Adipocyte (in vitro differentiated cells): ENCODE data around the gene RHBDL3.
A peak's percentile ranks its signal among the peaks of the same experiment; 100 is the strongest.

ENCODE experiments used
- DNase-seq: peaks from one replicate; pipeline ENCODE4 v3.0.0-alpha.2; 2015; ENCODE audit warnings: low read depth
- H3K27me3 ChIP-seq: replicated peaks from 2 replicates; pipeline ENCODE4 v1.7.0; 2013; ENCODE audit warnings: mild to moderate bottlenecking, low read length, moderate library complexity; ENCODE audit not compliant: control insufficient read depth, insufficient read depth
- H3K36me3 ChIP-seq: 2 replicates; pipeline ENCODE4 v1.7.0; 2013; ENCODE audit warnings: low read length, mild to moderate bottlenecking, moderate library complexity; ENCODE audit not compliant: control insufficient read depth, insufficient read depth, severe bottlenecking
- H3K4me1 ChIP-seq: 2 replicates; pipeline ENCODE4 v1.7.0; 2013; ENCODE audit warnings: mild to moderate bottlenecking, low read length, moderate library complexity; ENCODE audit not compliant: control insufficient read depth, insufficient read depth
- H3K4me3 ChIP-seq: 2 replicates; pipeline ENCODE4 v1.7.0; 2013; ENCODE audit warnings: mild to moderate bottlenecking, low read length, moderate library complexity
- H3K9ac ChIP-seq: 2 replicates; pipeline ENCODE4 v1.7.0; 2013; ENCODE audit warnings: mild to moderate bottlenecking, low read length, moderate library complexity
- H3K9me3 ChIP-seq: 2 replicates; pipeline ENCODE4 v1.7.0; 2013; ENCODE audit warnings: mild to moderate bottlenecking, low read length, moderate library complexity; ENCODE audit not compliant: control insufficient read depth

The RHBDL3 gene

DNA sequence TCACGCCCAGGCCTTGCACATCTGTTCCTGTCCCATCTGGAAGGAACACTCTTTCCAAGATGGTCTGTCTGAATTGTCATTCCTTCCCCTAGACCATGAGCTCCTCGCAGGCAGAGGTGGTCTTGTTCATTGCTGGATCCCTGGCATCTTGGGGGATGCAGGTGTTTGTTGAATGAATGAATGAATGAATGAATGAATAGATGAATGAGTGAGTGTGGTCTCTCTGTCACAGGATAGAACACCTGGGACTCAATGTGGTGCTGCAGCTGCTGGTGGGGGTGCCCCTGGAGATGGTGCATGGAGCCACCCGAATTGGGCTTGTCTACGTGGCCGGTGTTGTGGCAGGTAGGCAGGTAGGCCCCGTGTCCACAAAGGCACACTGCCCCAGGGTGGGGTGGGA lies 32.2 kb downstream of the RHBDL3 start:
- Histone ChIP-seq H3K9me3 (no peaks in the 10 kb centered on the region), H3K36me3 (no peaks in the 10 kb centered on the region), H3K27me3 (peaks cover 15% of the 10 kb centered on the region), H3K9ac (no peak overlapping the region), H3K4me1 (no peaks in the 10 kb centered on the region), H3K4me3 (no peak overlapping the region)
- no peak for DNase-seq

DNA sequence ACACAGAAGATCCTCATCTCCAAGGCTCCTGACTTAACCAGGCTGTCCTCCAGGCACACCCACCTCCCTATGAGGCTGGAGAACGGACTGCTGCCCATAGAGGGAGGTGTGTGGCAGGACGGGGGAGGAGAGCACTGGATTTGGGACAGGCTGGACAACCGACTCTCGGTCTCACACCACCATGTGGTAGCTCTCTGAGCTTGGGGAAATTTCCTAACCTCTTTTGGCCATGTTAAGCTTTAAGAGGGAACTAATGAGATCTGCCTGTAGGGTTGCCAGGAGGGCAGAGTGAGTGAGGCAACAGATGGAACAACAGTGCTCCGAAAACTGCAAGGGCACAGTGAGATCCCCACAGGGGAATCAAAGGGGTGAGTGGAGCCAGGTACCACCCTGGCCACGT lies 32.7 kb downstream of the RHBDL3 start:
- H3K27me3 ChIP-seq = peaks cover 15% of the 10 kb centered on the region
- DNase-seq = no peak
- H3K4me1 ChIP-seq = no peaks in the 10 kb centered on the region

DNA sequence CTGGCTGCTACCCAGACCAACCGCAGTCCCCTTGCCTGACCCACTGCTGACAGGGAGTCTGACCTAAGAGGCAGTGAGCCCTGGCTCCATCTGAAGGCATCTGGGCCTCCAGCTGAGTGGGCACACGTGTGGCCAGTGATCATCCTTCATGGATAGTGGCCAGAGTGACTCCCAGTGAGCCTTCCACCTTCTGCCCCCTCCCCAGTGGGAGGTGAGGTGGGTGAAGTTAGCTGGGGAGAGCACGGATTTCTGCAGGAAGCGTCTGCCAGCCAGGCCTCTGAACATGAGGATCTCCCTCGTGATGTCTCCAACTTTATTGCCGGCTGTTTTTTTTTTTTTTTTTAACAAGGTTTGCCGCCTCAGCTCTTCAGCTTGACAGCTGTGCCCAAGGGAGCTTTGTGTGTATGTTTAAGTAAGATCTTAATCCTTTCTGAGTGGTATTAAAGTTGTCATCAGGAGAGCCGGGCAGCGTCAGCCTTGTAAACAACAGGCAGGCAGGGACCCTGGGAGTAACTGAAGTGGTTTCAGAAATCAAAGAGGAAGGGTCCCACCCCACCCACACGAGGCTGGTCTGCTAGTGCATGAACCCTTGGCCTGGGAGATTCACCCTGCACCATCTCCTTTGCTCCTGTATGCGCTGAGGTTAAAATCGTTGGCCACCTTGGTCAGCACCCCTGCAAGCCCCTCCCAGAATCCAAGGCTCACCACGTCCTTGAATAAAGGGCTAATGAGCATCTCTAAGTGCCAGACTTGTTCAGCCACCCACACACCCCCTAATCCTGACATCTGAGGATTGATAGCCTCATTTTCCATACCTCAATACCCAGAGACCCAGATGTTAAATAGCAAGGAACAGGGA lies 33.3 kb downstream of the RHBDL3 start:
- DNase-seq = no peak
- peaks cover 16% of the 10 kb centered on the region for H3K27me3 ChIP-seq
- no peaks in the 10 kb centered on the region for H3K9me3 ChIP-seq

More for the DNA sequence above, 32.7 kb downstream of the RHBDL3 start:
- Histone ChIP-seq H3K4me3 (no peak overlapping the region), H3K9me3 (no peaks in the 10 kb centered on the region), H3K36me3 (no peaks in the 10 kb centered on the region), H3K9ac (no peak overlapping the region)

DNA sequence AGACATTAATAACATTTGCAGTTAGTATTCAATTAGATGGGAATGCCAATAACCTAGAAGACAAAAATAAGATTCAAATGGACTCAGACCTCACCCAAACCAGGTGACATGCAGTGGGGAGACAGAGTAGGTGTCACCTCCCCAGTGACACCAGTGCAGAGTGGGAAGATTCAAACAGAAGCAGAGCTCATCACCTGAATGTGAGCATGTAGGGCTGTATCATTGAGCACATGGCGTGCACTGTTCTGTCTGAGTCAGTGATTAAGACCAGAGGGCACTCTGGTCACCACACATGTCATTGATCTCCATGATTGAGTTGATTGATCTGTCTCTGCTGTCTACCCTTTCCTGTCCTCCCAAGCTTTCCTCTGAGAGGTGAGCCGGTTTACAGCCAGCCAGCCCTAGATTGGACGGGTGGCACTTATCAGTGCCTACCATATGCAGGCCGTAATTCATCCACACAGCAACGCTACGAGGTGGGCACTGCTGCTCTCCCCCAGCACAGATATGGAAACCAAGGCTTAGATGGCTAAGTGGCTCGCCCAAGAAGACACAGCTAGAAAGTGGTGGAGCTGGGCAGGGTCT lies 34.0 kb downstream of the RHBDL3 start:
- no peak overlapping the region for H3K4me3 ChIP-seq
- no peak overlapping the region for H3K9ac ChIP-seq
- H3K4me1 ChIP-seq = no peaks in the 10 kb centered on the region
- DNase-seq = no peak
- no peaks in the 10 kb centered on the region for H3K36me3 ChIP-seq
- H3K27me3 ChIP-seq = peaks cover 23% of the 10 kb centered on the region
- no peaks in the 10 kb centered on the region for H3K9me3 ChIP-seq

More for the DNA sequence above, 33.3 kb downstream of the RHBDL3 start:
- Histone ChIP-seq H3K36me3 (no peaks in the 10 kb centered on the region), H3K4me3 (no peak overlapping the region), H3K9ac (no peak overlapping the region), H3K4me1 (no peaks in the 10 kb centered on the region)

DNA sequence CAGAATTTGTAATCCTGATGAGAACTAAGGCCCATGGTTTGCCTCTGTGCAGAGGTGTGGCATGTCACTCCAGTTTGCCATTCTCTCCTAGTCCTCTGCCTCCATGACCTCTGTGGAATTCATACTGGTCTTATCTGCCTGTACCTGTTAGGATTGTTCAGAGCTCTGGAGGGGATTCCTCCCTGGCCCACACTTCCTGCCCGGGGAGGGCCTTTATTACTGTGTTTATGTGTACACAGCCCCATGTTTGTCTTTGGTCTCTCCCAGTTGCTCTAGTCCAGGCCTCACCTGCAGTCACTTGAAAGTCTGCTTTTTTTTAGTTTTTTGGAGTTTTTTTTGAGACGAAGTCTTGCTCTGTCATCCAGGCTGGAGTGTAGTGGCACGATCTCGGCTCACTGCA lies 36.4 kb downstream of the RHBDL3 start:
- Histone ChIP-seq H3K9ac (no peak overlapping the region), H3K36me3 (no peaks in the 10 kb centered on the region), H3K4me3 (no peak overlapping the region), H3K9me3 (no peaks in the 10 kb centered on the region), H3K4me1 (no peaks in the 10 kb centered on the region), H3K27me3 (peaks cover 18% of the 10 kb centered on the region)
- DNase-seq = no peak

DNA sequence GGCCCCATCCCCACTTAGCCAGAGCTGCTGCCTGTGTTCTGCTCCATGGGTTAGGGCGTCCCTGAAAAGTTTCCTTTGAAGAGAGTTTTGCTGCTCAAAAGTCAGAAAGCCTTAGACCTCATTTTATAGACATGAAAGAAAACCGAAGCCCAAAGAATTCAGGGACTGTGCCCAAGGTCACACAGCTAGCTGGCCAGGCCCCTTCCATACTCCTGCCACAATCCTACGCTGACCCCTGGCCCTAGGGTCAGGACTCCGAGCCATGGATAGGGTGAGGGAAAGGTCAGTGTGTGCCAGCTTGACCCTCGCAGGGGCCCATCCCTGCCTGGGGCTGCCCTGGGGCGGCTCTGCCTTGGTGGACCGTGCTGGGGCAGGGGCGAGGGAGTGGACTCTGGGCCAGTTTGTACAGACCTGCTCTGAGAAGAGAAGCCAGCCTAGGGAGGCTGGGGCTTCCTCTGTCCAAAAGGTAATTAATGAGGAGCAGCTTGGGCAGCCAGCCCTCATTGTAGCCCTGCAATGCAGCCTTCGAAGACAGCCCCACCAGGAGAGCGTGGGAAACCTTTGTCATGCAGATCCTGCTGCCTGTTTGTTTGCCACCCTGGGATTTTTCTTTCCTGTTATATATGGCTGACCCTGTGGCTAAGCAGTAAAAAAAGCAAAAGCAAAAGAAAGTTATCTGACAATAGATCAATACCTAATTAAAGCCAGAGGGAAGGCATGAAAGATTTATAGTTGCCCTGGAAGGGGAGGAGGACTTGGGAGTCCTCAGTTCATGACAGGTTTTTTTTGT lies 37.4 kb downstream of the RHBDL3 start:
- Histone ChIP-seq H3K9me3 (no peaks in the 10 kb centered on the region), H3K27me3 (peaks cover 18% of the 10 kb centered on the region), H3K36me3 (no peaks in the 10 kb centered on the region), H3K4me1 (no peaks in the 10 kb centered on the region), H3K9ac (no peak overlapping the region), H3K4me3 (no peak overlapping the region)
- DNase-seq = no peak

DNA sequence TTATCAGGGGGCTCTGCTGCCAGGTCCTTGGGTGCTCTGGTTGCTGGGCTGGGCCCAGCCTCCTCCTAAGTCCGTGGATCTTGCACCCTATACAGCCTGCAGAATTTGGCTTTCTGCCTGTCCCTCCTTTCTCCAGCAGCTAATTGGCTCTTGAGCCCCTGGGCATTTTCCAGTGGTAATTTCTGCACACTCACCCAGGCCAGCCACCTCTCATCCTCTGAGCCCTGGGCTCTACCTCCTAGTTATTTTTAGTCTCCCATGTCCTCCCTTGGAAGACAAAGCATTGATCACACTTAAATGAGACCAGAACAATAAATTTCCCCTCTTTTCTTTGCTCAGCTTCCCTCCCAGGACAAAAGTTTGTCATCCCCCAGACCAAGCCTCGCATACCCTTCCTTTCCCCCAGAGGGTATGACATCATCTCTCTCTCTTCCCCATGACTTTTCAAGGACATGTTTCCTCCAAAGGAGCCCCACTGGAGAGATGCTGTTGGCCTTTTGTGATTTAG lies 38.2 kb downstream of the RHBDL3 start:
- H3K4me1 ChIP-seq = no peaks in the 10 kb centered on the region
- no peak for DNase-seq

DNA sequence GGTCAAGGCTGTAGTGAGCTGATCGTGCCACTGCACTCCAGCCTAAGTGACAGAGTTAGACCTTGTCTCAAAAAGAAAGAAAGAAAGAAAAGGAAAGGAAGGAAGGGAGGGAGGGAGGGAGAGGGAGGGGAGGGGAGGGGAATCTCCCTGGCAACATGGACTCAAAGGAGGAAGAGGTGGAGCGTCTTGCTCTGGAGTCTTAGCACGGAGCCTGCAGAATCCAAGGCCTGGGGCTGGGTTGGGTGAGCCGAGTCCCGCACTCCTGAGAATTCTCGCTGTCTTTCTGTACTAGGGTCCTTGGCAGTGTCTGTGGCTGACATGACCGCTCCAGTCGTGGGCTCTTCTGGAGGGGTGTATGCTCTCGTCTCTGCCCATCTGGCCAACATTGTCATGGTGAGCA lies 39.4 kb downstream of the RHBDL3 start:
- Histone ChIP-seq H3K9me3 (no peaks in the 10 kb centered on the region), H3K4me1 (no peaks in the 10 kb centered on the region), H3K27me3 (peaks cover 9% of the 10 kb centered on the region), H3K36me3 (no peaks in the 10 kb centered on the region), H3K4me3 (no peak overlapping the region), H3K9ac (no peak overlapping the region)
- DNase-seq = no peak

More for the DNA sequence above, 38.2 kb downstream of the RHBDL3 start:
- Histone ChIP-seq H3K9me3 (no peaks in the 10 kb centered on the region), H3K4me3 (no peak overlapping the region), H3K27me3 (peaks cover 18% of the 10 kb centered on the region), H3K36me3 (no peaks in the 10 kb centered on the region), H3K9ac (no peak overlapping the region)

DNA sequence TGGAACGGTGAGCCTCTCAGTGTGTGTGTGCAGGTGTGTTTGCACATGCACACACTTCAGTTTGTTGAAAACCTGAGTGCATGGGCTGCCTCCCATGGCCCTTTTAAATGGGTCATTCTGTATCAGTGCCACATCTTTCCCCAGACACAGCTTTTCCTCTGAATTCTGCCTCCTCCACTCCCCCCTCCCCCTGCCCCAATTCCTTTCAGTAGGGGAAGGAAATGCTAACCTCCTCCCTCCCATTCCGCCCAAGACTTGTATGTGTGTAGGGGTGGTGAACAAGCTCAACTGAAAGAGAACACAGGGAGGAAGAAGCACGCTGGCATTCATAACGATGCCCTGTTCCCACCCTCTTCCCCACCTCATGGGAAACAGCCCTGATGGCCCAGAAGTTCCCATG lies 42.0 kb downstream of the RHBDL3 start:
- peaks cover 9% of the 10 kb centered on the region for H3K27me3 ChIP-seq
- no peak overlapping the region for H3K9ac ChIP-seq
- peaks cover 7% of the 10 kb centered on the region for H3K4me1 ChIP-seq
- H3K9me3 ChIP-seq = no peaks in the 10 kb centered on the region
- DNase-seq = no peak
- H3K36me3 ChIP-seq = no peaks in the 10 kb centered on the region
- no peak overlapping the region for H3K4me3 ChIP-seq

DNA sequence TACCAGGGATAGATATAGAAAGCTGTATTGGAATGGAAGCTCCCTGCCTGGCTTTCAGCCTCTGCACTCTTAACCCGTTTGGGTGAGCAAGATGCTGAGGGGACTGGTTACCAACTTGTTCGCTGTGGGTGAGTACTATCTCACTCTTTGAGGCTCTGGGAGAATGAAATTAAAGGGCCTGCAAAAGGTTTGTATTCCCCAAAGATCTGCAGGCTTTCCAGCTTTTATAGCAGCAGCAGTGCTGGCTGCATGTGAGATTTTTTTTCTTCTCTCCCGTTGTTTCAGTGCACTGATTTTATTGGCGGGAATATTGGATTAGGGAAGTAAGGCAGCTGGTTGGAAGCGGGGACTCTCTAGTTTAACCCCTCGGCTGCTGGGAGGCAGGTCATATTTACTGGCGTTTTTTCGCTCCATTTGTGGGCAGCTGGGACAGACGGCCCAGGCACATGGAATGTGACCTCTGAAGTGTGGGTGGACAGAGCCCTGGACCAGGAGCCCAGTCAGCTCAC lies 45.5 kb downstream of the RHBDL3 start:
- H3K27me3 ChIP-seq = peaks cover 17% of the 10 kb centered on the region
- H3K4me3 ChIP-seq = peak overlapping the region; percentile 52
- no peak for DNase-seq

DNA sequence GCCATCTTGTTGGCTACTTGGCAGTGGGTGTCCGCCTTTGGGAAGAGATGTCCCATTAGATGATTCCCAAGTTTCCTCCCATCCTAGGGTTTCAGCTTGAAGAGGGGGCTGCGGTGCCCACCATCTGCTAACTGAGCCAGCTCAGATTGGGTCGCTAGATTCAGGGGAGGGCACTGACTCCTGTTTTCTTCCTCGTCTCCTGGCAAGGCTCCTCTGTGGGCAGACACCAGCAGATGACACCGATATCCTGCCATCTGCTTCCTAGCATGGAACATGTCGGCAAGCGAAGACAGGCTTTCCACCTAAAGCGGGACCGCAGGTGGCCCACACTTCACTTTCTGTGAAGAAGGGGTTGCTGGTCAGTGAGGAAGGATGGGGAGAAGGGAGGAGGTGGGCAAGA lies 49.0 kb downstream of the RHBDL3 start:
- H3K9me3 ChIP-seq = no peaks in the 10 kb centered on the region
- H3K27me3 ChIP-seq = peaks cover 26% of the 10 kb centered on the region
- DNase-seq = no peak
- peaks cover 7% of the 10 kb centered on the region for H3K4me1 ChIP-seq
- H3K36me3 ChIP-seq = no peaks in the 10 kb centered on the region
- H3K4me3 ChIP-seq = no peak overlapping the region
- no peak overlapping the region for H3K9ac ChIP-seq

More for the DNA sequence above, 45.5 kb downstream of the RHBDL3 start:
- Histone ChIP-seq H3K4me1 (peaks cover 7% of the 10 kb centered on the region), H3K9me3 (no peaks in the 10 kb centered on the region), H3K9ac (no peak overlapping the region), H3K36me3 (no peaks in the 10 kb centered on the region)
